Bronchial epithelial cell (primary cell): Measurements from ENCODE around the gene SPESP1. TPM values are rescaled to one million over a fixed set of nuclear protein-coding genes. Genes with fewer than 3 reads are reported as not detected.
A peak's percentile ranks its signal among the peaks of the same experiment; 100 is the strongest.

Source experiments
- DNase-seq: peaks from one replicate; pipeline ENCODE4 v3.0.0-alpha.2; 2010; ENCODE audit warnings: low read depth
- FAIRE-seq: peaks from 2 replicates; lab custom pipeline; 2011; peaks lifted over from hg19 to GRCh38; lab: Jason Lieb, UNC
- H3K27me3 ChIP-seq: 2 replicates; pipeline ENCODE4 v1.5.1; 2011; ENCODE audit warnings: low read length; ENCODE audit not compliant: control insufficient read depth, insufficient read depth
- H3K36me3 ChIP-seq: 2 replicates; pipeline ENCODE4 v1.5.1; 2011; ENCODE audit warnings: low read length; ENCODE audit not compliant: control insufficient read depth, insufficient read depth
- H3K4me3 ChIP-seq: 2 replicates; pipeline ENCODE4 v1.5.1; 2011; ENCODE audit warnings: mild to moderate bottlenecking, low read depth, low read length, control low read depth
- total RNA-seq: library from RNA; depleted of rRNA; stranded (reverse); fragments of >200 nt; gene quantifications from 2 replicates; pipeline ENCODE4 v1.2.1, GENCODE V29; 2014
- TF ChIP-seq, protein P1 (sequence below): IDR thresholded peaks from 2 replicates; pipeline ENCODE4 v1.5.1; 2011; ENCODE audit warnings: mild to moderate bottlenecking, moderate library complexity, low read length, control low read depth, inconsistent platforms; ENCODE audit not compliant: insufficient read depth, severe bottlenecking

Gene SPESP1
- total RNA-seq, 1 donor from 2014 or later: 4.2 TPM

- no peaks in the 10 kb centered on the region for H3K36me3 ChIP-seq
- FAIRE-seq: no peak
- no peak overlapping the region for H3K4me3 ChIP-seq
- H3K27me3 ChIP-seq: no peaks in the 10 kb centered on the region
- DNase-seq: no peak
- TF ChIP-seq, protein P1, sequence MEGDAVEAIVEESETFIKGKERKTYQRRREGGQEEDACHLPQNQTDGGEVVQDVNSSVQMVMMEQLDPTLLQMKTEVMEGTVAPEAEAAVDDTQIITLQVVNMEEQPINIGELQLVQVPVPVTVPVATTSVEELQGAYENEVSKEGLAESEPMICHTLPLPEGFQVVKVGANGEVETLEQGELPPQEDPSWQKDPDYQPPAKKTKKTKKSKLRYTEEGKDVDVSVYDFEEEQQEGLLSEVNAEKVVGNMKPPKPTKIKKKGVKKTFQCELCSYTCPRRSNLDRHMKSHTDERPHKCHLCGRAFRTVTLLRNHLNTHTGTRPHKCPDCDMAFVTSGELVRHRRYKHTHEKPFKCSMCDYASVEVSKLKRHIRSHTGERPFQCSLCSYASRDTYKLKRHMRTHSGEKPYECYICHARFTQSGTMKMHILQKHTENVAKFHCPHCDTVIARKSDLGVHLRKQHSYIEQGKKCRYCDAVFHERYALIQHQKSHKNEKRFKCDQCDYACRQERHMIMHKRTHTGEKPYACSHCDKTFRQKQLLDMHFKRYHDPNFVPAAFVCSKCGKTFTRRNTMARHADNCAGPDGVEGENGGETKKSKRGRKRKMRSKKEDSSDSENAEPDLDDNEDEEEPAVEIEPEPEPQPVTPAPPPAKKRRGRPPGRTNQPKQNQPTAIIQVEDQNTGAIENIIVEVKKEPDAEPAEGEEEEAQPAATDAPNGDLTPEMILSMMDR: no peak
These were observed 4.0 kb downstream of the SPESP1 start for GRCh38 chr15:68934341-68934740.

DNA sequence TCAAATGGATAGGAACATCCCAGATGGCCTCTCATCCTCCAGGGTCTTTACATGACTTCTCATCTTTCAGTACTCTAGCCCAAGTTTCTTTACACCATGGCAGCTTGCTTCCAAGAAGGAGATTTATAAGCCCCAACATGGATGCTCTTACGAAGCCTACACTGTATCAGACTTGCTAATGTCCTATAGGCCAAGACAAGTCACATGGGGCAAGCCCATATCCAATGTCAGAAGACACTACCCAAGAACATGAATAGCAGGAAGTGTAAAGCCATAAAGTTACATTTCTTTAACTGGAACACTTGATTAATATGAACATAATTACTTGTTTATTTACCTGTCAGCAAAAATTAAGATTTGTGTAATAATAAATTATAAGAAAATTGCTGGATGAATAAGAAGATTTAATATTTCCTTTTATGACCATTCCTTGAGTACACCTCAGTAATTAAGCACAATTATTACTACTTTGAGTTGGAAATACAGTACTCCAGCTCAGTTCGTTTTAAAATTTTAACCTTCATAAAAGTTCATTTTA, 5.1 kb downstream of the SPESP1 start:
- Histone ChIP-seq H3K27me3 (no peaks in the 10 kb centered on the region), H3K36me3 (no peaks in the 10 kb centered on the region), H3K4me3 (no peak overlapping the region)
- TF ChIP-seq, protein P1: no peak
- peak; percentile 40 for FAIRE-seq
- DNase-seq: no peak

- no peak for FAIRE-seq
These were observed 9.2 kb downstream of the SPESP1 start for GRCh38 chr15:68939501-68939900.

GRCh38 chr15:68951813-68952212, 21.5 kb downstream of the SPESP1 start:
- no peak overlapping the region for H3K4me3 ChIP-seq
- no peaks in the 10 kb centered on the region for H3K36me3 ChIP-seq
- TF ChIP-seq, protein P1: no peak
- FAIRE-seq: no peak
- no peak for DNase-seq
- no peaks in the 10 kb centered on the region for H3K27me3 ChIP-seq

More at GRCh38 chr15:68939501-68939900, 9.2 kb downstream of the SPESP1 start:
- H3K4me3 ChIP-seq: no peak overlapping the region
- H3K27me3 ChIP-seq: no peaks in the 10 kb centered on the region
- no peaks in the 10 kb centered on the region for H3K36me3 ChIP-seq
- DNase-seq: no peak
- TF ChIP-seq, protein P1: no peak

- no peak for FAIRE-seq
- TF ChIP-seq, protein P1: no peak
These were observed 27.4 kb downstream of the SPESP1 start for GRCh38 chr15:68957696-68958095.

GRCh38 chr15:68958597-68958996, 28.3 kb downstream of the SPESP1 start:
- TF ChIP-seq, protein P1: no peak
- no peak for DNase-seq
- no peak for FAIRE-seq
- no peaks in the 10 kb centered on the region for H3K27me3 ChIP-seq
- H3K36me3 ChIP-seq: no peaks in the 10 kb centered on the region
- H3K4me3 ChIP-seq: no peak overlapping the region

More at GRCh38 chr15:68957696-68958095, 27.4 kb downstream of the SPESP1 start:
- Histone ChIP-seq H3K4me3 (no peak overlapping the region), H3K36me3 (no peaks in the 10 kb centered on the region), H3K27me3 (no peaks in the 10 kb centered on the region)
- no peak for DNase-seq
